GM19397 (cell line): ENCODE measurements around the gene SLC16A7.

Experiments
- ATAC-seq: cut with Tn5 transposase; IDR thresholded peaks from one replicate; pipeline ENCODE4 v1.9.1; 2021; ENCODE audit warnings: mild to moderate bottlenecking, moderate library complexity; ENCODE audit not compliant: unreplicated experiment

SLC16A7 gene

GRCh38 chr12:59828521-59828920, 232.7 kb downstream of the SLC16A7 start:
- no peak for ATAC-seq

GRCh38 chr12:59833408-59833807, 237.6 kb downstream of the SLC16A7 start:
- no peak for ATAC-seq

- no peak for ATAC-seq
These were observed 239.0 kb downstream of the SLC16A7 start for GRCh38 chr12:59834659-59835474.
